Neural cell (in vitro differentiated cells): ENCODE data around the gene MAP3K19.

Source experiments
- CTCF ChIP-seq: fragments of 450-650 bp; IDR thresholded peaks from 2 replicates; pipeline ENCODE4 v1.5.1; 2014; ENCODE audit warnings: antibody characterized with exemption, mild to moderate bottlenecking, moderate library complexity; ENCODE audit not compliant: poor library complexity, severe bottlenecking
- EP300 ChIP-seq: fragments of 450-650 bp; conservative IDR thresholded peaks from 2 replicates; pipeline ENCODE4 v1.6.1; 2014; ENCODE audit warnings: antibody characterized with exemption, mild to moderate bottlenecking, moderate library complexity; ENCODE audit not compliant: poor library complexity, severe bottlenecking
- RAD21 ChIP-seq: fragments of 450-650 bp; conservative IDR thresholded peaks from 2 replicates; pipeline ENCODE4 v1.6.1; 2014; ENCODE audit warnings: antibody characterized with exemption, mild to moderate bottlenecking, moderate library complexity
- SMC3 ChIP-seq: fragments of 450-650 bp; conservative IDR thresholded peaks from 2 replicates; pipeline ENCODE4 v1.6.1; 2014; ENCODE audit warnings: antibody characterized with exemption, mild to moderate bottlenecking, moderate library complexity; ENCODE audit not compliant: poor library complexity

GRCh38 chr2:135005753-135006152 lies 41.5 kb downstream of the MAP3K19 start:
- no peak for TF ChIP-seq CTCF
- TF ChIP-seq RAD21 = no peak
- no peak for TF ChIP-seq SMC3
- TF ChIP-seq EP300 = no peak
